HFF-Myc (cell line): ENCODE data around the gene DYTN.

Experiments
- DNase-seq: peaks from one replicate; pipeline ENCODE4 v3.0.0-alpha.2; 2011; ENCODE audit warnings: low read depth; ENCODE audit errors: extremely low read depth
- H3K4me3 ChIP-seq: replicated peaks from 2 replicates; pipeline ENCODE4 v1.5.1; 2011; ENCODE audit warnings: low read depth, mild to moderate bottlenecking, control low read depth, low read length
- CTCF ChIP-seq: IDR thresholded peaks from 2 replicates; pipeline ENCODE4 v1.5.1; 2012; ENCODE audit warnings: mild to moderate bottlenecking, low read depth, low read length, control low read depth; ENCODE audit errors: missing control alignments

DYTN gene

GRCh38 chr2:206739271-206739670, 21.1 kb upstream of the DYTN start:
- TF ChIP-seq CTCF, result no peak
- no peak overlapping the region for H3K4me3 ChIP-seq
- no peak for DNase-seq

GRCh38 chr2:206736935-206737334, 18.7 kb upstream of the DYTN start:
- no peak overlapping the region for H3K4me3 ChIP-seq
- TF ChIP-seq CTCF, result no peak
- no peak for DNase-seq

- no peak overlapping the region for H3K4me3 ChIP-seq
- TF ChIP-seq CTCF, result no peak
- DNase-seq, result no peak
These were observed 15.1 kb upstream of the DYTN start for GRCh38 chr2:206733341-206733740.

GRCh38 chr2:206728277-206729199, 10.3 kb upstream of the DYTN start:
- DNase-seq, result no peak
- H3K4me3 ChIP-seq, result no peak overlapping the region
- TF ChIP-seq CTCF, result no peak

GRCh38 chr2:206727287-206727686, 9.1 kb upstream of the DYTN start:
- no peak overlapping the region for H3K4me3 ChIP-seq
- TF ChIP-seq CTCF, result no peak
- DNase-seq, result no peak

GRCh38 chr2:206723288-206723687, 5.1 kb upstream of the DYTN start:
- no peak overlapping the region for H3K4me3 ChIP-seq
- no peak for DNase-seq
- no peak for TF ChIP-seq CTCF
